K562 (cell line): Measurements from ENCODE around the gene IL17A. TPM values are rescaled to one million over a fixed set of nuclear protein-coding genes. Genes with fewer than 3 reads are reported as not detected.

Experiments
- ATAC-seq: fragments of 200-7000 bp; cut with Tn5 transposase; 3 replicates; pipeline ENCODE4 v1.9.1; 2020; ENCODE audit warnings: moderate library complexity
- BruUV-seq: library from RNA; stranded (reverse); fragments of 400-500 nt; replicated peaks from 2 replicates; lab custom pipeline; 2021; lab: Mats Ljungman, UMichigan
- CTCF ChIA-PET: fragments of 300-600 bp; formaldehyde crosslinking; extraction: SDS; loops from one replicate; lab custom pipeline; 2021; ENCODE audit warnings: low intra/inter-chr PET ratio; lab: Yijun Ruan, JAX
- POLR2A ChIA-PET: fragments of 300-600, 350-650 bp; sonication (Branson Sonifier 250); formaldehyde crosslinking; extraction: SDS; loops from one replicate; lab custom pipeline; 2021; ENCODE audit warnings: antibody characterized with exemption, inconsistent platforms; lab: Yijun Ruan, JAX
- DNase-seq, 4 experiments: peaks; one replicate each; pipeline versions ENCODE4 v3.0.0 to v3.0.0-alpha.2; 2011 to 2018; ENCODE audit warnings: low spot score in 3 of 4, mixed read lengths in 3 of 4; ENCODE audit errors: extremely low read depth in 1 of 4
- FAIRE-seq: peaks from 2 replicates; lab custom pipeline; 2011; peaks lifted over from hg19 to GRCh38; lab: Jason Lieb, UNC
- H2AFZ ChIP-seq: 2 replicates; pipeline ENCODE4 v1.6.0; 2011; ENCODE audit warnings: low read depth, low read length, control low read depth, inconsistent platforms
- H3K27ac ChIP-seq: fragments of 200-600 bp; 3 replicates; pipeline ENCODE4 v1.8.0; 2011; ENCODE audit warnings: low read depth, mild to moderate bottlenecking, control low read depth, inconsistent platforms, low read length, moderate library complexity, mixed read lengths; ENCODE audit errors: extremely low read depth
- H3K27me3 ChIP-seq, 2 experiments: fragments of 300-600 bp in 1 of 2; 2 replicates in 1 of 2; 3 replicates in 1 of 2; pipeline versions ENCODE4 v1.6.0 to v1.8.0; 2011; ENCODE audit warnings: inconsistent platforms in 2 of 2, low read length in 2 of 2, mild to moderate bottlenecking in 1 of 2, mixed read lengths in 1 of 2, moderate library complexity in 1 of 2; ENCODE audit not compliant: control insufficient read depth in 2 of 2, insufficient read depth in 2 of 2
- H3K36me3 ChIP-seq: fragments of 300-600 bp; 3 replicates; pipeline ENCODE4 v1.8.0; 2011; ENCODE audit warnings: mild to moderate bottlenecking, low read length, inconsistent platforms; ENCODE audit not compliant: control insufficient read depth, insufficient read depth
- H3K4me1 ChIP-seq, 2 experiments: fragments of 200-600 bp in 1 of 2; replicated peaks in 1 of 2; 2 replicates in 1 of 2; 3 replicates in 1 of 2; pipeline versions ENCODE4 v1.5.1 to v1.8.0; 2011; ENCODE audit warnings: inconsistent platforms in 2 of 2, low read length in 2 of 2, mild to moderate bottlenecking in 1 of 2, mixed read lengths in 1 of 2, moderate library complexity in 1 of 2; ENCODE audit not compliant: control insufficient read depth in 2 of 2, insufficient read depth in 2 of 2
- H3K4me2 ChIP-seq: 2 replicates; pipeline ENCODE4 v1.6.1; 2011; ENCODE audit warnings: low read length, control low read depth, inconsistent platforms, mixed read lengths; ENCODE audit not compliant: insufficient read depth
- H3K4me3 ChIP-seq: fragments of 200-600 bp; sonication (generic), shearing (Covaris generic); 2 replicates; pipeline ENCODE4 v1.5.1; 2016; ENCODE audit warnings: control low read depth, inconsistent platforms
- H3K79me2 ChIP-seq: fragments of 200-600 bp; 3 replicates; pipeline ENCODE4 v1.8.0; 2011; ENCODE audit warnings: low read length, inconsistent platforms; ENCODE audit not compliant: control insufficient read depth, insufficient read depth
- H3K9ac ChIP-seq, 2 experiments: 2 replicates each; pipeline versions ENCODE4 v1.6.0 to v1.6.1; 2011; ENCODE audit warnings: low read depth in 2 of 2, low read length in 2 of 2, control low read depth in 1 of 2, inconsistent platforms in 1 of 2, mild to moderate bottlenecking in 1 of 2, mixed read lengths in 1 of 2; ENCODE audit not compliant: insufficient read depth in 1 of 2
- H3K9me1 ChIP-seq: one replicate; pipeline ENCODE4 v1.6.0; 2011; ENCODE audit warnings: inconsistent platforms, mild to moderate bottlenecking, low read length, moderate library complexity; ENCODE audit not compliant: control insufficient read depth, insufficient read depth
- H3K9me3 ChIP-seq: replicated peaks from 2 replicates; pipeline ENCODE4 v1.5.1; 2011; ENCODE audit warnings: low read depth, low read length, inconsistent platforms; ENCODE audit not compliant: control insufficient read depth, insufficient read depth
- H4K20me1 ChIP-seq: replicated peaks from 2 replicates; pipeline ENCODE4 v1.6.1; 2011; ENCODE audit warnings: low read length, inconsistent platforms, mixed read lengths; ENCODE audit not compliant: control insufficient read depth, insufficient read depth
- CC2D1A ChIP-seq: fragments of 450-650 bp; IDR thresholded peaks from 2 replicates; pipeline ENCODE4 v1.6.1; 2017; ENCODE audit warnings: mild to moderate bottlenecking
- FOXK1 ChIP-seq: sonication (generic); formaldehyde crosslinking; IDR thresholded peaks from 2 replicates; pipeline ENCODE4 v1.8.0; 2022; ENCODE audit warnings: missing genetic modification reagents, mild to moderate bottlenecking, borderline replicate concordance
- HBP1 ChIP-seq: fragments of 450-650 bp; formaldehyde crosslinking; IDR thresholded peaks from 2 replicates; pipeline ENCODE4 v1.4.0; 2022; ENCODE audit warnings: missing genetic modification characterization
- HDAC2 ChIP-seq: fragments of 450-650 bp; IDR thresholded peaks from 2 replicates; pipeline ENCODE4 v1.6.1; 2016; ENCODE audit warnings: mild to moderate bottlenecking
- IFI16 ChIP-seq: fragments of 250-450 bp; sonication (Bioruptor Pico); IDR thresholded peaks from 2 replicates; pipeline ENCODE4 v2.1.2; 2022; ENCODE audit warnings: mild to moderate bottlenecking, inconsistent platforms
- MXI1 ChIP-seq: IDR thresholded peaks from 2 replicates; pipeline ENCODE4 v1.6.1; 2011; ENCODE audit warnings: low read depth, mild to moderate bottlenecking, improper control_type of control experiment, low read length
- PHF8 ChIP-seq: fragments of 200-600 bp; sonication (generic); IDR thresholded peaks from 2 replicates; pipeline ENCODE4 v1.6.1; 2012; ENCODE audit warnings: mixed run types, mild to moderate bottlenecking, inconsistent platforms, low read length, moderate library complexity, borderline replicate concordance
- POLR2H ChIP-seq: IDR thresholded peaks from 2 replicates; pipeline ENCODE4 v1.6.1; 2016; ENCODE audit warnings: missing genetic modification characterization, low read depth, mild to moderate bottlenecking, control low read depth, missing compliant biosample characterization, moderate library complexity
- RBM17 ChIP-seq: fragments of 200-400 bp; formaldehyde crosslinking; IDR thresholded peaks from 2 replicates; pipeline ENCODE4 v1.6.1; 2017; ENCODE audit warnings: low read depth, mild to moderate bottlenecking, low read length, borderline replicate concordance
- SMAD4 ChIP-seq: fragments of 250-450 bp; sonication (Bioruptor Pico); conservative IDR thresholded peaks from 2 replicates; pipeline ENCODE4 v1.8.0; 2021; ENCODE audit warnings: inconsistent platforms, mild to moderate bottlenecking, moderate library complexity
- ZNF12 ChIP-seq: sonication (generic); formaldehyde crosslinking; IDR thresholded peaks from 2 replicates; pipeline ENCODE4 v1.4.0; 2020; ENCODE audit warnings: mild to moderate bottlenecking, missing genetic modification reagents
- ZNF174 ChIP-seq: fragments of 250-450 bp; sonication (Bioruptor Pico); IDR thresholded peaks from 2 replicates; pipeline ENCODE4 v1.4.0; 2020; ENCODE audit warnings: mild to moderate bottlenecking
- ZNF766 ChIP-seq: fragments of 200-800 bp; sonication (Bioruptor generic); conservative IDR thresholded peaks from 2 replicates; pipeline ENCODE4 v1.6.1; 2016; ENCODE audit warnings: missing genetic modification characterization, missing compliant biosample characterization
- ZNF780A ChIP-seq: fragments of 250-450 bp; sonication (Bioruptor Pico); IDR thresholded peaks from 2 replicates; pipeline ENCODE4 v1.5.0; 2021; ENCODE audit warnings: mild to moderate bottlenecking
- WGBS: fragments of 100-300 bp; shearing (Covaris generic); methylation state at CpG from one replicate; pipeline ENCODE4 v1.1.6; 2016; ENCODE audit warnings: low coverage, mixed read lengths; ENCODE audit not compliant: insufficient coverage; ENCODE audit errors: missing lambda C conversion rate; 5-methylcytosine and 5-hydroxymethylcytosine counted together
- in situ Hi-C: fragments of 300-500 bp; cut with MboI; formaldehyde crosslinking; loops from 4 replicates; pipeline ENCODE4 v1.15.0; 2018; ENCODE audit warnings: inconsistent platforms, mixed read lengths
- intact Hi-C: fragments of 100-400 bp; cut with micrococcal nuclease; formaldehyde crosslinking; loops from 2 replicates; pipeline ENCODE4 v1.14.2; 2022
- polyA plus RNA-seq, 8 experiments: library from polyadenylated mRNA; depleted of rRNA in 4 of 8; stranded (reverse) in 5 of 8; unstranded in 3 of 8; fragments of >200 nt; fragmentation: Nextera tagmentation in 2 of 8; fragmentation: Illumina TruSeq in 1 of 8; extraction: Ambion mirVana in 2 of 8; extraction: Trizol in 1 of 8; gene quantifications; 2 replicates each; pipeline versions ENCODE4 v1.2.1 to v1.2.3, GENCODE V29; 2011 to 2014; ENCODE audit warnings: inconsistent platforms in 1 of 8, missing spikeins in 1 of 8
- total RNA-seq, 7 experiments: library from RNA; depleted of rRNA in 6 of 7; stranded (reverse); fragments of >200 nt in 6 of 7; fragmentation: Illumina TruSeq in 2 of 7; extraction: Trizol in 2 of 7; gene quantifications; 2 replicates each; pipeline versions ENCODE4 v1.2.1 to v1.2.3, GENCODE V29; 2011 to 2021; ENCODE audit warnings: low replicate concordance in 1 of 7
- TF ChIP-seq, protein P1 (sequence below): fragments of 250-450 bp; sonication (Bioruptor Pico); IDR thresholded peaks from 2 replicates; pipeline ENCODE4 v1.9.0; 2021; ENCODE audit warnings: mild to moderate bottlenecking, inconsistent platforms

IL17A gene
- total and polyA plus RNA-seq, 9 of the 15 experiments (the other 6 are each of a cell fraction or from before 2014, with no cell fraction given), result not detected

GRCh38 chr6:52141596-52141995 lies 44.6 kb upstream of the IL17A start:
- Histone ChIP-seq H3K4me2 (no peak overlapping the region), H3K27me3 (peaks cover 7 to 24% of the 10 kb centered on the region in 2 experiments; a peak in 4 of 5 replicates), H3K4me1 (no peaks in the 10 kb centered on the region), H3K4me3 (no peak overlapping the region), H3K9ac (no peak overlapping the region), H4K20me1 (no peaks in the 10 kb centered on the region), H2AFZ (no peak overlapping the region), H3K9me1 (no peaks in the 10 kb centered on the region), H3K79me2 (no peaks in the 10 kb centered on the region), H3K27ac (no peak overlapping the region), H3K36me3 (no peaks in the 10 kb centered on the region), H3K9me3 (no peaks in the 10 kb centered on the region)
- ATAC-seq (no peak), FAIRE-seq (no peak), DNase-seq (no peak)
- WGBS, result 0% methylated on average over 1 of the region's 1 CpG
- ChIA-PET POLR2A (no interaction called here), CTCF (no interaction called here)
- in situ Hi-C loops (no loop called here), intact Hi-C loops (no loop called here)
- TF ChIP-seq ZNF174 (CRISPR knock-in tag) (no peak), ZNF780A (no peak), SMAD4 (CRISPR knock-in tag) (no peak), HDAC2 (no peak), ZNF12 (no peak), CC2D1A (no peak), FOXK1 (CRISPR knock-in tag) (no peak)
- no TSS peak for BruUV-seq

- BruUV-seq, result no TSS peak
- POLR2A ChIA-PET, result no interaction called here
- intact Hi-C loops, result no loop called here
- Histone ChIP-seq H3K9ac (no peak overlapping the region), H3K4me1 (no peaks in the 10 kb centered on the region), H3K4me2 (no peak overlapping the region), H2AFZ (no peak overlapping the region), H3K4me3 (no peak overlapping the region), H4K20me1 (no peaks in the 10 kb centered on the region), H3K9me3 (no peaks in the 10 kb centered on the region), H3K79me2 (no peaks in the 10 kb centered on the region), H3K9me1 (no peaks in the 10 kb centered on the region), H3K27ac (no peak overlapping the region), H3K36me3 (no peaks in the 10 kb centered on the region), H3K27me3 (peaks cover 7 to 18% of the 10 kb centered on the region in 2 experiments; a peak in 4 of 5 replicates)
- FAIRE-seq (no peak), ATAC-seq (no peak), DNase-seq (no peak)
- in situ Hi-C loops, result no loop called here
- CTCF ChIA-PET, result no interaction called here
- 9% methylated on average over 1 of the region's 1 CpG for WGBS
- no peak for TF ChIP-seq MXI1
- no peak for TF ChIP-seq HBP1
- TF ChIP-seq ZNF766 (CRISPR knock-in tag), result no peak
- no peak for TF ChIP-seq PHF8
- no peak for TF ChIP-seq RBM17
- TF ChIP-seq, protein P1, sequence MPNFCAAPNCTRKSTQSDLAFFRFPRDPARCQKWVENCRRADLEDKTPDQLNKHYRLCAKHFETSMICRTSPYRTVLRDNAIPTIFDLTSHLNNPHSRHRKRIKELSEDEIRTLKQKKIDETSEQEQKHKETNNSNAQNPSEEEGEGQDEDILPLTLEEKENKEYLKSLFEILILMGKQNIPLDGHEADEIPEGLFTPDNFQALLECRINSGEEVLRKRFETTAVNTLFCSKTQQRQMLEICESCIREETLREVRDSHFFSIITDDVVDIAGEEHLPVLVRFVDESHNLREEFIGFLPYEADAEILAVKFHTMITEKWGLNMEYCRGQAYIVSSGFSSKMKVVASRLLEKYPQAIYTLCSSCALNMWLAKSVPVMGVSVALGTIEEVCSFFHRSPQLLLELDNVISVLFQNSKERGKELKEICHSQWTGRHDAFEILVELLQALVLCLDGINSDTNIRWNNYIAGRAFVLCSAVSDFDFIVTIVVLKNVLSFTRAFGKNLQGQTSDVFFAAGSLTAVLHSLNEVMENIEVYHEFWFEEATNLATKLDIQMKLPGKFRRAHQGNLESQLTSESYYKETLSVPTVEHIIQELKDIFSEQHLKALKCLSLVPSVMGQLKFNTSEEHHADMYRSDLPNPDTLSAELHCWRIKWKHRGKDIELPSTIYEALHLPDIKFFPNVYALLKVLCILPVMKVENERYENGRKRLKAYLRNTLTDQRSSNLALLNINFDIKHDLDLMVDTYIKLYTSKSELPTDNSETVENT (CRISPR knock-in tag), result no peak
- TF ChIP-seq IFI16 (CRISPR knock-in tag), result no peak
- no peak for TF ChIP-seq POLR2H (tag)
These were observed 43.6 kb upstream of the IL17A start for GRCh38 chr6:52142556-52142955.
